HG03196 (cell line): ENCODE measurements around the gene CEACAM1.
"Not testable (repeated sequence)": the region's sequence is repeated elsewhere in the genome, so short reads cannot be mapped to it uniquely, and the experiment has no call there.

Source experiments
- ATAC-seq: cut with Tn5 transposase; IDR thresholded peaks from one replicate; pipeline ENCODE4 v1.9.1; 2021; ENCODE audit not compliant: unreplicated experiment

CEACAM1 gene

GRCh38 chr19:42549067-42549466 is 20.8 kb upstream of the CEACAM1 start:
- ATAC-seq, result not testable (repeated sequence)

GRCh38 chr19:42548552-42548951 is 20.3 kb upstream of the CEACAM1 start:
- ATAC-seq, result no peak

- no peak for ATAC-seq
Observed at GRCh38 chr19:42547929-42548328, 19.6 kb upstream of the CEACAM1 start.

- no peak for ATAC-seq
Observed at GRCh38 chr19:42546831-42547500, 18.7 kb upstream of the CEACAM1 start.

GRCh38 chr19:42544146-42544545 is 15.9 kb upstream of the CEACAM1 start:
- ATAC-seq, result no peak

- ATAC-seq, result no peak
Observed at GRCh38 chr19:42542791-42543190, 14.5 kb upstream of the CEACAM1 start.

- no peak for ATAC-seq
Observed at GRCh38 chr19:42540071-42540553, 11.8 kb upstream of the CEACAM1 start.

GRCh38 chr19:42538841-42539709 is 10.8 kb upstream of the CEACAM1 start:
- ATAC-seq, result no peak

GRCh38 chr19:42535276-42535675 is 7.0 kb upstream of the CEACAM1 start:
- ATAC-seq, result not testable (repeated sequence)

GRCh38 chr19:42534391-42534790 is 6.1 kb upstream of the CEACAM1 start:
- ATAC-seq, result no peak

GRCh38 chr19:42532891-42533290 is 4.6 kb upstream of the CEACAM1 start:
- no peak for ATAC-seq

GRCh38 chr19:42531313-42531712 is 3.0 kb upstream of the CEACAM1 start:
- no peak for ATAC-seq

- peak; percentile 57 for ATAC-seq
Observed at GRCh38 chr19:42529248-42529764, 1.0 kb upstream of the CEACAM1 start.

- ATAC-seq, result no peak
Observed at GRCh38 chr19:42524943-42525342, 3.3 kb downstream of the CEACAM1 start.

GRCh38 chr19:42524250-42524649 is 4.0 kb downstream of the CEACAM1 start:
- no peak for ATAC-seq

- ATAC-seq, result not testable (repeated sequence)
Observed at GRCh38 chr19:42522262-42522661, 6.0 kb downstream of the CEACAM1 start.

GRCh38 chr19:42521346-42522030 is 6.8 kb downstream of the CEACAM1 start:
- no peak for ATAC-seq

GRCh38 chr19:42519108-42519507 is 9.2 kb downstream of the CEACAM1 start:
- ATAC-seq, result no peak

- ATAC-seq, result no peak
Observed at GRCh38 chr19:42516771-42517170, 11.5 kb downstream of the CEACAM1 start.

- no peak for ATAC-seq
Observed at GRCh38 chr19:42515241-42515832, 12.9 kb downstream of the CEACAM1 start.

- ATAC-seq, result no peak
Observed at GRCh38 chr19:42514449-42514848, 13.8 kb downstream of the CEACAM1 start.
